Bronchial epithelial cell (primary cell): ENCODE results near the gene ZNF708. TPM values are rescaled to one million over a fixed set of nuclear protein-coding genes. Genes with fewer than 3 reads are reported as not detected.
"Not testable (repeated sequence)": the region's sequence is repeated elsewhere in the genome, so short reads cannot be mapped to it uniquely, and the experiment has no call there.

Experiments used
- DNase-seq: peaks from one replicate; pipeline ENCODE4 v3.0.0-alpha.2; 2010; ENCODE audit warnings: low read depth
- FAIRE-seq: peaks from 2 replicates; lab custom pipeline; 2011; peaks lifted over from hg19 to GRCh38; lab: Jason Lieb, UNC
- H3K27me3 ChIP-seq: 2 replicates; pipeline ENCODE4 v1.5.1; 2011; ENCODE audit warnings: low read length; ENCODE audit not compliant: control insufficient read depth, insufficient read depth
- H3K36me3 ChIP-seq: 2 replicates; pipeline ENCODE4 v1.5.1; 2011; ENCODE audit warnings: low read length; ENCODE audit not compliant: control insufficient read depth, insufficient read depth
- H3K4me3 ChIP-seq: 2 replicates; pipeline ENCODE4 v1.5.1; 2011; ENCODE audit warnings: mild to moderate bottlenecking, low read depth, low read length, control low read depth
- total RNA-seq: library from RNA; depleted of rRNA; stranded (reverse); fragments of >200 nt; gene quantifications from 2 replicates; pipeline ENCODE4 v1.2.1, GENCODE V29; 2014
- TF ChIP-seq, protein P1 (sequence below): IDR thresholded peaks from 2 replicates; pipeline ENCODE4 v1.5.1; 2011; ENCODE audit warnings: mild to moderate bottlenecking, moderate library complexity, low read length, control low read depth, inconsistent platforms; ENCODE audit not compliant: insufficient read depth, severe bottlenecking

Gene ZNF708
- total RNA-seq, 1 donor from 2014 or later = 3.4 TPM

DNA sequence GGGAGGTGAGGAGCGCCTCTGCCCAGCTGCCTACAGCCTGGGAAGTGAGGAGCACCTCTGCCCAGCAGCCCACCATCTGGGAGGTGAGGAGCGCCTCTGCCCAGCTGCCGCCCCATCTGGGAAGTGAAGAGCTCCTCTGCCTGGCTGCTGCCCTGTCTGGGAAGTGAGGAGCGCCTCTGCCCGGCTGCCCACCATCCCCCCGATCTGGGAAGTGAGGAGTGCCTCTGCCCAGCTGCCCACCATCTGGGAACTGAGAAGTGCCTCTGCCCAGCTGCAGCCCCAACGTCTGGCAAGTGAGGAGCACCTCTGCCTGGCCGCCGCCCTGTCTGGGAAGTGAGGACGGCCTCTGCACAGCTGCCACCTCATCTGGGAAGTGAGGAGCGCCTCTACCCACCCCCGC, 64.3 kb downstream of the ZNF708 start:
- TF ChIP-seq, protein P1, sequence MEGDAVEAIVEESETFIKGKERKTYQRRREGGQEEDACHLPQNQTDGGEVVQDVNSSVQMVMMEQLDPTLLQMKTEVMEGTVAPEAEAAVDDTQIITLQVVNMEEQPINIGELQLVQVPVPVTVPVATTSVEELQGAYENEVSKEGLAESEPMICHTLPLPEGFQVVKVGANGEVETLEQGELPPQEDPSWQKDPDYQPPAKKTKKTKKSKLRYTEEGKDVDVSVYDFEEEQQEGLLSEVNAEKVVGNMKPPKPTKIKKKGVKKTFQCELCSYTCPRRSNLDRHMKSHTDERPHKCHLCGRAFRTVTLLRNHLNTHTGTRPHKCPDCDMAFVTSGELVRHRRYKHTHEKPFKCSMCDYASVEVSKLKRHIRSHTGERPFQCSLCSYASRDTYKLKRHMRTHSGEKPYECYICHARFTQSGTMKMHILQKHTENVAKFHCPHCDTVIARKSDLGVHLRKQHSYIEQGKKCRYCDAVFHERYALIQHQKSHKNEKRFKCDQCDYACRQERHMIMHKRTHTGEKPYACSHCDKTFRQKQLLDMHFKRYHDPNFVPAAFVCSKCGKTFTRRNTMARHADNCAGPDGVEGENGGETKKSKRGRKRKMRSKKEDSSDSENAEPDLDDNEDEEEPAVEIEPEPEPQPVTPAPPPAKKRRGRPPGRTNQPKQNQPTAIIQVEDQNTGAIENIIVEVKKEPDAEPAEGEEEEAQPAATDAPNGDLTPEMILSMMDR = no peak
- Histone ChIP-seq H3K4me3 (no peak overlapping the region), H3K36me3 (no peaks in the 10 kb centered on the region), H3K27me3 (no peaks in the 10 kb centered on the region)
- no peak for FAIRE-seq
- no peak for DNase-seq

DNA sequence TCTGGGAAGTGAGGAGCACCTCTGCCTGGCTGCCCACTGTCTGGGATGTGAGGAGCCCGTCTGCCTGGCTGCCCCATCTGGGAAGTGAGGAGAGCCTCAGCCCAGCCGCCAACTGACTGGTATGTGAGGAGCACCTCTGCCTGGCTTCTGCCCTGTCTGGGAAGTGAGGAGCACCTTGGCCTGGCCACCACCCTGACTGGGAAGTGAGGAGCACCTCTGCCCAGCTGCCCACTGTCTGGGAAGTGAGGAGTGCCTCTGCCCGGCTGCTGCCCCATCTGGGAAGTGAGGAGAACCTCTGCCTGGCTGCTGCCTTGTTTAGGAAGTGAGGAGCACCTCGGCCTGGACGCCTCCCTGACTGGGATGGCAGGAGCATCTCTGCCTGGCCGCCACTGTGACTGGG, 64.8 kb downstream of the ZNF708 start:
- Histone ChIP-seq H3K27me3 (no peaks in the 10 kb centered on the region), H3K36me3 (no peaks in the 10 kb centered on the region), H3K4me3 (no peak overlapping the region)
- DNase-seq = no peak
- no peak for FAIRE-seq
- TF ChIP-seq, protein P1 = no peak

DNA sequence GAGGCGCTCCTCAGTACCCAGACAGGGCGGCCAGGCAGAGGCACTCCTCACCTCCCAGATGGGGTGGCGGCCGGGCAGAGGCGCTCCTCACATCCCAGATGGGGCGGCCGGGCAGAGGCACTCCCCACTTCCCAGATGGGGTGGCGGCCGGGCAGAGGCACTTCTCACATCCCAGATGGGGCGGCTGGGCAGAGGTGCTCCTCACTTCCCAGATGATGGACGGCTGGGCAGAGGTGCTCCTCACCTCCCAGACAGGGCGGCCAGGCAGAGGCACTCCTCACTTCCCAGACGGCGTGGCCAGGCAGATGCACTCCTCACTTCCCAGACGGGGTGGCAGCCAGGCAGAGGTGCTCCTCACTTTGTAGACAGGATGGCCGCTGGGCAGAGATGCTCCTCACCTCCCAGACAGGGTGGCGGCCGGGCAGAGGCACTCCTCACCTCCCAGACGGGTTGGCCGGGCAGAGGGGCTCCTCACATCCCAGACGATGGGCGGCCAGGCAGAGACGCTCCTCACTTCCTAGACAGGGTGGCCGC, 68.3 kb downstream of the ZNF708 start:
- H3K36me3 ChIP-seq, H3K4me3 ChIP-seq, H3K27me3 ChIP-seq, FAIRE-seq, DNase-seq: not testable (repeated sequence)

DNA sequence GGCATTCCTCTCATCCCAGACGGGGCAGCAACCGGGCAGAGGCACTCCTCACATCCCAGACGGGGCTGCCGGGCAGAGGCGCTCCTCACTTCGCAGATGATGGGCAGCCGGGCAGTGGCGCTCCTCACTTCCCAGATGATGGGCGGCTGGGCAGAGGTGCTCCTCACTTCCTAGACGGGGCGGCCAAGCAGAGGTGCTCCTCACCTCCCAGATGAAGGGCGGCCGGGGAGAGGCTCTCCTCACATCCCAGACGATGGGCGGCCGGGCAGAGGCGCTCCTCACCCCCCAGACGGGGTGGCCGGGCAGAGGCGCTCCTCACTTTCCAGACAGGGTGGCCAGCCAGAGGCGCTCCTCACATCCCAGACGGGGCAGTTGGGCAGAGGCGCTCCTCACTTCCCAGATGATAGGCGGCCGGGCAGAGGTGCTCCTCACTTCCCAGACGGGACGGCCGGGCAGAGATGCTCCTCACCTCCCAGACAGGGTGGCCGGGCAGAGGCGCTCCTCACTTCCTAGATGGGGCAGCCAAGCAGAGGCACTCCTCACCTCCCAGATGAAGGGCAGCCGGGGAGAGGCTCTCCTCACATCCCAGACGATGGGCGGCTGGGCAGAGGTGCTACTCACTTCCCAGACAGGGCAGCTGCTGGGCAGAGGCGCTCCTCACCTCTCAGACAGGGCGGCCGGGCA, 68.9 kb downstream of the ZNF708 start:
- Histone ChIP-seq H3K27me3 (no peaks in the 10 kb centered on the region), H3K36me3 (no peaks in the 10 kb centered on the region), H3K4me3 (no peak overlapping the region)
- DNase-seq (no peak), FAIRE-seq (no peak)
- TF ChIP-seq, protein P1 = no peak

DNA sequence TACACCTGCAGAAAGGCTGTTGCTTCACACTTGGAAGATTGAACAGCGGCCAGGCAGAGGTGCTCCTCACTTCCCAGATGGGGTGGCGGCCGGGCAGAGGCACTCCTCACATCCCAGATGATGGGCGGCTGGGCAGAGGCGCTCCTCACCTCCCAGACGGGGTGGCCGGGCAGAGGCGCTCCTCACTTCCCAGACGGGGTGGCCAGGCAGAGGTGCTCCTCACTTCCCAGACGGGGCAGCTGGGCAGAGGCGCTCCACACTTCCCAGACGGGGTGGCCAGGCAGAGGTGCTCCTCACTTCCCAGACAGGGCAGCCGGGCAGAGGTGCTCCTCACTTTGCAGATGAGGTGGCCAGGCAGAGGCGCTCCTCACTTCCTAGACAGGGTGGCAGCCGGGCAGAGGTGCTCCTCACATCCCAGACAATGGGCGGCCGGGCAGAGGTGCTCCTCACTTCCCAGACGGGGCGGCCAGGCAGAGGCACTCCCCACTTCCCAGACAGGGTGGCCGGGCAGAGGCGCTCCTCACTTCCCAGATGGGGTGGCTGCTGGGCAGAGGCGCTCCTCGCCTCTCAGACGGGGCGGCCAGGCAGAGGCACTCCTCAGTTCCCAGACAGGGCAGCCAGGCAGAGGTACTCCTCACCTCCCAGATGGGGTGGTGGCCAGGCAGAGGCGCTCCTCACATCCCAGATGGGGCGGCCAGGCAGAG, 69.6 kb downstream of the ZNF708 start:
- not testable (repeated sequence) for H3K27me3 ChIP-seq, DNase-seq, H3K36me3 ChIP-seq, H3K4me3 ChIP-seq, FAIRE-seq

DNA sequence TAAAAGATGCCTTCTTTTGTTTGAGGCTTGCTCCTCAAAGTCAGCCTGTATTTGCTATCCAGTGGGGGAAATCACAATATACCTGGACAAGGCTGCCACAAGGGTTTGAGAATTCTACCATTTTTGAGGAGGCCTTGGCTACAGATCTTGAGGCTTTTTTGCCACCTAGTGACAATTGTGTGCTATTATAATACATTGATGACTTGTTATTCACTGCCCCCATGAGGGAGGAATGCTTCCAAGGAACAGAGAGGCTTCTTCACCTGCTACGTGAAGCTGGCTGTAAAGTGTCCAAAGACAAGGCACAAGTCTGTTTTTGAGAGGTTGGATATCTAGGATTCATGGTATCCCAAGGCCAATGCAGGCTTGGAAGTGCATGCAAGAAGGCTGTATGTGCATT, 72.5 kb downstream of the ZNF708 start:
- H3K27me3 ChIP-seq = no peaks in the 10 kb centered on the region
- no peak overlapping the region for H3K4me3 ChIP-seq
- DNase-seq (peak; percentile 39), FAIRE-seq (no peak)
- TF ChIP-seq, protein P1 = peak; percentile 55
- H3K36me3 ChIP-seq = no peaks in the 10 kb centered on the region

Other genes starting within 250 kb of the ZNF708 start
- gene ZNF714, start 247.2 kb downstream of the ZNF708 start, total RNA-seq = 3.7 and 7.3 TPM in 2 replicates
- gene ZNF431, start 187.4 kb downstream of the ZNF708 start, total RNA-seq = 9.0 and 14.8 TPM in 2 replicates
- 1.8 and 2.3 TPM in 2 replicates for gene ZNF738, start 29.6 kb upstream of the ZNF708 start, total RNA-seq
- 9.5 and 53.6 TPM in 2 replicates for gene ZNF493, start 67.7 kb upstream of the ZNF708 start, total RNA-seq
- gene ZNF429, start 176.2 kb upstream of the ZNF708 start, total RNA-seq = 2.6 and 7.0 TPM in 2 replicates